Posterior vena cava (tissue), 2 donors: ENCODE results near the gene ADAP1. TPM values are rescaled to one million over a fixed set of nuclear protein-coding genes. Genes with fewer than 3 reads are reported as not detected.
A peak's percentile ranks its signal among the peaks of the same experiment; 100 is the strongest.
"Not testable (repeated sequence)": the region's sequence is repeated elsewhere in the genome, so short reads cannot be mapped to it uniquely, and the experiment has no call there.

Source experiments
- DNase-seq: peaks from one replicate; pipeline ENCODE4 v3.0.0-alpha.2; 2020; ENCODE audit warnings: low spot score
- intact Hi-C, 2 donors: fragments of 100-400 bp; cut with DNase I; formaldehyde crosslinking; loops; one replicate each; pipeline versions ENCODE4 v1.14.1 to v1.14.2; 2022 to 2023
- total RNA-seq, 2 donors: library from RNA; stranded (reverse); fragmentation: NEBNext Ultra II Directional; extraction: Animal tissue kit (Norgen Biotek cat#: 25700); gene quantifications; one replicate each; pipeline ENCODE4 v1.2.1, GENCODE V29; 2021
- donor health status: DM: yes; HTN: yes; CAD: no.
- donor health status: DM: yes; HTN: yes; CAD: no.

Gene ADAP1
- total RNA-seq, 2 donors from 2014 or later, result 16.3 to 17.8 TPM

- intact Hi-C loops, result no loop called here
- peak; percentile 71 for DNase-seq
Observed at GRCh38 chr7:949021-949934, 5.2 kb downstream of the ADAP1 start.

DNA sequence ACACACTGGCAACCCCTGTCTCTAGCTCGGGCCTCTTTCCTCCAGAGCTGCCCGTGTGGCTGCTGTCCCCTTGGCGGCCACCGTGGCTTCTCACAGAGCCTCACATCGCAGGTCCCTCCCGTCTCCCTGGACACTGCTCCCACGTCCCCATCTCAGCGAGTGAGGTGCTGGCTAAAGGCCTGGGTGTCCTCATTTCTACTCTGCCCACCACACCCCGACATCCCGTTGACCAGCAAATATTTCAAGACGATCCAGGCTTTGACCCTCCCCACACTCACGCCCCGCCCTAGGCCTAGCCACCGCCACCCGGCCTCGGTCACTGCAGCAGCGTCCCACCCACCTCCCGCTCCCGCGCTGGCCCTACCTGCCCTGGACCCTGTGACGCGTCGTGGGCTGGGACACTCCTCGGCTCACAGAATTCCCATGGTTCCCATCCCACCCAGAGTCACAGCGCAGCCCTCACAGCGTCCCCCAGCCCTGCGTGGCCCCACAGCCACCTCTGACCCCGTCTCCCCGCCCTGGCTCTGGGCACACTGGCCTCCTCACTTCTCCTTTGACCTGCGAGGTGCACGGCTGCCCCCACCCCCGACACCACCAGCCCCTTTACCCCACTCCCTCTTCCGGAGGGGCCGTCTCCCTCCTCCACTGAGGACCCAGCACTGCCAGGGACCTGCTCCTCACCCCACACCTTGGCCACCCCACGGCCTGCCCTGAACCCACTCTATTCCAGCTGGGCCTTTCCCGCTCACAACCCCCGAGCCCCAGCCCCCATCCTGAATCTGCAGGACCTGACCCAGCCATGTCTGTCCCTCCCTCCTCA is 6.9 kb downstream of the ADAP1 start:
- intact Hi-C loops, result no loop called here
- peak; percentile 75 for DNase-seq

DNA sequence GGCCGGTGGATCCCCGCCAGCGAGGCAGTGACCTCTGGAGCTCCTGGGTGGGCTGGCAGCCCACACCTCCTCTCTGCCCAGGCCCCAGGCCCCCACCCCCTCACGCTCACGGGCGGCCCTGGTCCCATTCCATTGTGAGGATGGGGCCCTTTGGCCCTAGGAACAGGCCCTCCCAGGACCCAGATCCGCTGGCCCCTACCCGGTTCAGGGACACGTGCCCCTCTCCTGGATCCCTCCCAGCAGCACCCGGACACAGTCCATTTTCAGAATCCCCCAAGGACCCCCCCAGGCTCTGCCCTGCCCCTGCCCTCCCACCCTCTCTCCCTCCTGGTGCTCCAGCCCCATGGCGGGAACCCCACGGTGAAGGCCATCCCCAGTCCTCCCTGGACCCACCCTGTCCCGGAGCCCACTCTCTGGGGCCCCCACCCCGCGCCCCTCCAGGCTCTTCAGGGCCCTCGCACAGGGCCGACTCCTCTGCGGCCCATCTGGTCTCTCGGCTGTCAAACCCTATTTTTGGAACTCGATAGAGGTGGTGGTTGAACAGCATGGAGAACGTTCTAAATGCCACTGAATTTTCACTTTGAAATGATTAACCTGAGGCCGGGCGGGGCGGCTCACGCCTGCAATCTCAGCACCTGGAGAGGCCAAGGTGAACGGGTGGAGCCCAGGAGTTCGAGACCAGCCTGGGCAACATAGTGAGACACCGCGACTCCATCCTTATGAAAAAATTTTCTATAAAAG is 8.1 kb downstream of the ADAP1 start:
- intact Hi-C loops, result no loop called here
- peak; percentile 74 for DNase-seq

DNA sequence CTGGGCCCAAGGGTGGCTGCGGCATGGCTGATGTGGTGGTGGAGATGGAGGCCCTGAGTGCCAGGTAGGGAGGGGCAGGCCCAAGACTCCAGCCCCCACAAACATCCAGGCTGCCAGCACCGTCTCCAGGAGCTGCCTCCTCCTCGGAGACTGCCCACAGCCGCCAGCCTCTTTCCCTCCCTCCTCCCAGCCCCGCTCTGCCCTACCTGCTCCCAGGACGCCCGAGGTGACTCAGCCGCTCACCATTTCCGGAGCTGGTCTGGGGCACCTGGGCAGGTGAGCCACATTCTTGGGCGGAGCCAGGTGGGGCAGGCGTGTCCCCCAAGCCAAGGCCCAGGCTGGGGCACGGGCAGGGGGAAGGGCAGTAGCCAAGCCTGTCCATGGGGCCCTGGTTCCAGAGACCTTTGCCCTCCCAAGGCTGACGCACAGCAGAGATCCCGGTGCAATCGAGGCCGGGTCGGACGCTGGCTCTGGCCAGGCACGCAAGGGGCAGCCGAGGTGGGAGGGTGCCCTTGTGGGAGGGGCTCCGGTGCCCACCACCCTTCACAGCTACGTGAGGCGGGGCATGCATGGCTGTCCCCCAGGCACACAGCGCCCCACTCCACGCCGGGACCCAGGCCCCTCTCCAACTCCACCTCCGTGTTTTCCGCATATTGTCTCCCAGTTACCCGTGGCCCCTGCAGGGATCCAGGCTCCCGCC is 8.8 kb downstream of the ADAP1 start:
- peak; percentile 77 for DNase-seq
- intact Hi-C loops, result no loop called here

DNA sequence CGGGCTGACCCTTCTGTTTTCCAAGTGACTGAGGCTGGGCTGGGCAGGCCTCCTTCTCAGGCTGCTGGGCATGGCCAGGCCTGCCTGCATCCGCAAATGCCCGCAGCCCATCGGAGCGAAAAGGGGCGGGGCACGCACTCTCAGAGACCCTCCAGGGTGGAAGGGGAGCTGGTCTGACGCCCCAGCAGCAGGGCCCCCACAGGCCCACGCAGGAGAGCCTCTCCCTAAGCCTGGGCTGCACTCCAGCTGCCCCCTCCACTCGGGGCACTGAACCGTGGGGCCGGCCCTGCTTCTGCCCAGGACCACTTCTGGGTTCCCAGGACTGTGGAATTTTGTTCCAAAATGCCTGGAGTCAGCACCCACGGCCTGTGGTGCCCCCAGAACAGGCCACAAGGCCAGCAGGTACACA is 9.3 kb downstream of the ADAP1 start:
- DNase-seq, result peak; percentile 62
- intact Hi-C loops, result no loop called here

DNA sequence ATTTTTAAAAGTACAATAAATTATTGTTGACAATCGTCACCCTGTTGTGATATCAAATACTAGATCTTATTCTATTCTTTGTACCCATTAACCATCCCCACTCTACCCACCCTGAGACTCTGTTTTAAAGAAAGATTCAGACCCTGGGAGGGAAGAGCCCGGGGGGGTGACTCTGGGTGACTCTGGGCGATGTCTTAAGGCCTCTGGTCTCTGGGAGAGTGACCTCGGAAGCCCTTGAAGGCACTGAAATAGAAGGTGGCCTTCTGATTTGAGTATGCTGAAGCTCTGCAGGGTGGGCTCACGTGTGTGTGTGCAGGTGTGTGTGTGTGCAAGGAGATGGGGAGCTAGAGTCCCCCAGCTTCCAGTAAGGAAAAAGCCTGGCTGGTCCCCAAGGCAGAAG is 9.7 kb downstream of the ADAP1 start:
- peak; percentile 32 for DNase-seq
- intact Hi-C loops, result no loop called here

DNA sequence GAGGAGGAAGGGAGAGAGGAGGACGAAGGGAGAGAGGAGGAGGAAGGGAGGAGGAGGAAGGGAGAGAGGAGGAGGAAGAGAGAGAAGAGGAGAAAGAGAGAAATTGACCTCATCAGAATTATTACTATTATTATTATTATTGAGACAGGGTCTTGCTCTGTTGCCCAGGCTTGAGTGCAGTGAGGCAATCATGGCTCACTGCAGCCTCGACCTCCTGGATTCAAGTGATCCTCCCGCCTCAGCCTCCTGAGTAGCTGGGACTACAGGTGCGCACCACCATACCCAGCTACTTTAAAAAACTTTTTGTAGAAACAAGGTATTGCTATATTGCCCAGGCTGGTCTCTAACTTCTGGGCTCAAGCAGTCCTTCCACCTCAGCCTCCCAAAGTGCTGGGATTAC is 10.7 kb downstream of the ADAP1 start:
- DNase-seq, result not testable (repeated sequence)

DNA sequence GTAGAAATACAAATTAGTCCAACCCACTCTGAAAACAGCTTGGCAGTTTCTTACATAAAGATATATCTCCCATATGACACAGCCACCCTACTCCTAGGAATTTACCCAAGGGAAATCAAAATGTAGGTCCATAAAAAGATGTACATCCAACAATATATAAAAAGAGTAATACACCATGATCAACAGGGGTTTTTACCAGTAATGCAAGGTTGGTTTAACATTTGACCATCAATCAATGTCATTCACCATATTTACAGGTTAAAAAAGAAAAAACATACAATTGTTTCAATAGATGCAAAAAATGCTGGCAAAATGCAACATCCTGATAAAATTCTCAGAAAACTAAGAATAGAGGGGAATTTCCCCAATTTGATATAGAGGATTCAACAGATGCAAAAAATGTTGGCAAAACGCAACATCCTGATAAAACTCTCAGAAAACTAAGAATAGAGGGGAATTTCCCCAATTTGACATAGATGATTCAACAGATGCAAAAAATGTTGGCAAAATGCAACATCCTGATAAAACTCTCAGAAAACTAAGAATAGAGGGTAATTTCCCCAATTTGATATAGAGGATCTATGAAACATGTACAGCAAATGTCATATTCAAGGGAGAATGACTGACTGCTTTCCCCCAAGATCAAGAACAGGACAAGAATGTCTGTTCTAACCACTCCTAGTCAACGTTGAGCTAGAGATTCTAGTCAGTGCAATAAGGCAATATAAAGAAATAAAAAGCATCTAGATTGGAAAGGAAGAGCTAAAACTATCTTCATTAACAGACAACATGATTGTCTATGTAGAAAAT is 13.7 kb downstream of the ADAP1 start:
- intact Hi-C loops, result no loop called here
- no peak for DNase-seq

More for the DNA sequence above, 10.7 kb downstream of the ADAP1 start:
- intact Hi-C loops, result not testable (repeated sequence)

GRCh38 chr7:939843-940242 is 14.6 kb downstream of the ADAP1 start:
- intact Hi-C loops, result no loop called here
- peak; percentile 36 for DNase-seq

DNA sequence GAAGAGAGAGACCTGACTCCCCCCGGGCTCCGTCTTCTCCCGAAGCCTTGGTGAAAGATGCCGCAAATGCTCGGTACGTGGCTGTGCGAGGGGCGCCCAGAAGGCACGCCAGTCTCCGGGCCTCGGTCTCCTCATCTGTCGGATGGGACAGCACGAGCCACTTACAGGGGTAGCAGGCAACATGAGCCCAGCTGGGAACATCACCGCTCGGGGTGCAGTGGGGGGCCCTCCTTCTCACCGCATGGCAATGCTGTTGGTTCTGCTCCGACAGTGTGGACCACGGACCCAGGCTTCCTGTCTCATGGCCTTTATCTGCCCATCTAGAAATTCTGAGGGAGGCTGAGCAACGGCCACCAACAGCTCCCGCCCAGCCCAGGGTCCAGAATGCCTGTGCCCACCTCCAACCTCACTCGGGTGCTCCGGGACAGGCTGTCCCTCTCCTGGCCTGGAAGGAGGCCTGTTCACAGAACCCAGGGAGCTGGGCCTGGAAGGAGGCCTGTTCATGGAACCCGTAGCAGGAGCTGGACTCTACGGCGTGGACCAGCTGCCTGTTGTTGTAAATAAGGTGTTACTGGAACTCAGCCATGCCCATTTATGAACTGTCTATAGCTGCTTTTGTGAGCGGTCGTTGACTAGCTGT is 15.8 kb downstream of the ADAP1 start:
- peak; percentile 75 for DNase-seq
- intact Hi-C loops, result no loop called here

DNA sequence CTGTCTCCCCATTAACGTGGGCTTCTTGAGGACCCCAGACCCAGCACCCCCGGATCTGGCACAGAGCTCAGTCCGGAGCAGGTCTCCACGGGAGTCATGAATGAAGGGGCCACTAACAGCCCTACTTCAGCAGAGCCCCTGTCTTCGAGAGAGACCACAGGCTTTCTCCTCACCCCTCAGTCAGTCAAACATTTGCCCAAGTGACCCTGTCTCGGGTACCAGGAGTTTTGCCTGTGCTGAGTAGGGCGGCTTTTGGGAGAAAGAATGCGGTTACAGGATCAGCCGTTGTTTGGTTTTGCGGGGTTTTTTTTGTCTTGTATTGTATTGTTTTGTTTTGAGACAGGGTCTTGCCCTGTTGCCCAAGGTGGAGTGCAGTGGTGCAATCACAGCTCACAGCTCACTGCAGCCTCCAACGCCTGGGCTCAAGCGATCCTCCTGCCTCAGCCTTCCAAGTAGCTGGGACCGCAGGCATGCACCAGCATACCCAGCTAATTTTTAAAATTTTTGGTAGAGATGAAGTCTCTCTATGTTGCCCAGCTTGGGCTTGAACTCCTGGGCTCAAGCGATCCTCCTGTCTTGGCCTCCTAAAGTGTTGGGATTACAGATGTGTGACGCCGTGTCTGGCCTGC is 16.5 kb downstream of the ADAP1 start:
- intact Hi-C loops, result no loop called here
- peak; percentile 19 for DNase-seq

- peak; percentile 76 for DNase-seq
- intact Hi-C loops, result no loop called here
Observed at GRCh38 chr7:936386-937054, 18.0 kb downstream of the ADAP1 start.

DNA sequence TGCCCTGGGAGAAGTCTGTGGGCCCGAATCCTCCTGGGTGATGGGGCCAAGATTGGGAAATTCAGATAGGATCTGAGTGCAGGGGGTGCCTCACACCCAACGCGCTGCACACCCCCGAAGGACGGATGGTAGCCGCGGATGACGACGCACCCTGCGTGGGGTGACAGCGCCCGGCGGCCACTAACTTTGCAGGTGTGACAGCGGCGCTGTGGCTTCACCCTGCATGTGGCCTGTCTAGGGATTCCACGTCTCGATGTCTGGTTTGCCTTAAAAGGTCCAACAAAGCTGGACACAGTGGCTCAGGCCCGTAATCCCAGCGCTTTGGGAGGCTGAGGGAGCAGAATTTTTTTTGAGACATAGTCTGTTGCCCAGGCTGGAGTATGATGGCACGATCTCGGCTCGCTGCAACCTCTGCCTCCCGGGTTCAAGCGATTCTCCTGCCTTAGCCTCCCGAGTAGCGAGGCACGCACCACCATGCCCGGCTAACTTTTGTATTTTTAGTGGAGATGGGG is 18.6 kb downstream of the ADAP1 start:
- intact Hi-C loops, result no loop called here
- DNase-seq, result no peak

DNA sequence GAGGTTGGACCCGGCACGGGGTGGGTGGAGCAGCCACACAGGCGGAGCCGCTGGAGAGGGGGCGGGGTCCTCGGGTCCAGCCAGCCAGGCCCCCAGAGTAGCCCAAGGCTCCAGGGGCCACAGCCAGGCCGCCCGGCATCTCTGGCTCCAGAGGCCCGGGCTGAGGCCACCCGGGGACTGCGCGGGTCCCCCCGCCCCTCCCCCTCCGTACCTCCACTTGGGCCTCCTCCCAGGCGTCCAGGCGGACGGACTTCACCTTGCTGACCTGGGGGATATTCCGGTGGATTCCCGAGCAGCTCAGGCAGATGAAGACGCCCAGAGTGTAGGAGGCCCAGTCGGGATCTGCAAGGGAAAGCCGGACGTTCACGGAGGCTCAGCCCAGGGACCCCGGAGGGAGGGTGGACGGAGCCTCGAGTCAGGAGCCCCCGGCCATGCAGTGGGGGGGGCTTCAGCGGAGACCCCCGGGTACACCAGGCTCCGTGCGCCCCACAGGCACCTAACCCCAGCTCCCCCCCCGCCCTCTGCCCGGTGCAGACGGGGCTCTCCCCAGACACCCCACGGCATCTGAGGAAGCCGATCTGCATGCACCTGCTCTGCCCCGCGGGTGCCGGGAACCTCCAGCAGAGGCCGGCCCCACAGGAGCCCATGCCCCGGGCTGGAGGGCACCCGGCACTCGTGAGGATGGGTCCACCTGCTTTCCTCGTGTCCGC is 19.2 kb downstream of the ADAP1 start:
- DNase-seq, result peak; percentile 74
- intact Hi-C loops, result no loop called here

DNA sequence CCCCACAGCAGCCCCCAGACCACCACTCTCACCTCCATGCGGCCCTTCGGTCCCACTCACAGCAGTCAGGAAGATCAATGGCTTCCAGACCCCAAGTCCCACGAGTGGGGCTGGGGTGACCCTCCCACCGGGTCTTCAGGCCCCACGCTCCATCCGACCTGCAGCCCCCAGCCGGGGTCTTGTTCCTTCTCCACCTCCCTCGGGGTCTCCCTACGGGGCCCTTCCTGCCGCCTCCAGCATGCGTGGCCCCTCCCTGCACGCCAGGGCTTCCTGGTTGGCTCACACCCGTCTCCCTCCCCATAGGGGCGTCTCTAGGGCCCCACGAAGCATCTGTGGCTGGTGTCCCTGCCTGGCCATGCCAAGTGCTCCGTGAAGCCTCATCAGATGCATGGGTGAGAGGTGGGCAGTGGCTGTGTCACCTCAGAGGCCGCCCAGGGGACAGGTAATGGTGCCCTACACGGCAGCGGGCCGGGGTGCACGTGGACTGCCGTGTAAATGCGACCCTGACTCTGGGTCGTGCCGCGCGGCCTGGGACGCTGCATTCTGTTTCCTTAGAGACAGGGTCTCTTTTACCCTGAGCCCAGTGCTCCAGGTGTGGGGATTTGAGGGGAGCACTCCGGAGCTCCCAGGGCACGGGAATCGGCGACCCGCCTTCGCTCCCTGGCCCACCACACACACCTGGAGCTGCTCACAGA is 19.9 kb downstream of the ADAP1 start:
- DNase-seq, result peak; percentile 62
- intact Hi-C loops, result no loop called here

DNA sequence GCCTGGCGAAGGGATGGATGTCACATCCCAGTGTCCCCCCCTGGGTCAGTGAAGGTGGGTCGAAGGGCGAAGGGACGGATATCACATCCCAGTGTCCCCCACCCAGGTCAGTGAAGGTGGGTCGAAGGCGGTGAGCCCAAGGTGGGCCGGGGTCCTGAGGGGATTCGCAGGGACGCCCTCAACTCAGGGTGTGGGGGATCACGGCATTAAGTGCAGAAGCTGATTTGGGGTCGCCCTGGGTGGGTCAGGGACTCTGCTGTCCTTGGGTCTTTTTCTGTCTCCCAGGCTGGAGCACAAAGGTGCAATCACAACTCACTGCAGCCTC is 21.9 kb downstream of the ADAP1 start:
- intact Hi-C loops, result no loop called here
- DNase-seq, result peak; percentile 69
